Measurements from ENCODE around the gene KBTBD8.

Gene KBTBD8

GRCh38 chr3:67044955-67045354 is 46.8 kb downstream of the KBTBD8 start:
- no peak for DNase-seq

DNA sequence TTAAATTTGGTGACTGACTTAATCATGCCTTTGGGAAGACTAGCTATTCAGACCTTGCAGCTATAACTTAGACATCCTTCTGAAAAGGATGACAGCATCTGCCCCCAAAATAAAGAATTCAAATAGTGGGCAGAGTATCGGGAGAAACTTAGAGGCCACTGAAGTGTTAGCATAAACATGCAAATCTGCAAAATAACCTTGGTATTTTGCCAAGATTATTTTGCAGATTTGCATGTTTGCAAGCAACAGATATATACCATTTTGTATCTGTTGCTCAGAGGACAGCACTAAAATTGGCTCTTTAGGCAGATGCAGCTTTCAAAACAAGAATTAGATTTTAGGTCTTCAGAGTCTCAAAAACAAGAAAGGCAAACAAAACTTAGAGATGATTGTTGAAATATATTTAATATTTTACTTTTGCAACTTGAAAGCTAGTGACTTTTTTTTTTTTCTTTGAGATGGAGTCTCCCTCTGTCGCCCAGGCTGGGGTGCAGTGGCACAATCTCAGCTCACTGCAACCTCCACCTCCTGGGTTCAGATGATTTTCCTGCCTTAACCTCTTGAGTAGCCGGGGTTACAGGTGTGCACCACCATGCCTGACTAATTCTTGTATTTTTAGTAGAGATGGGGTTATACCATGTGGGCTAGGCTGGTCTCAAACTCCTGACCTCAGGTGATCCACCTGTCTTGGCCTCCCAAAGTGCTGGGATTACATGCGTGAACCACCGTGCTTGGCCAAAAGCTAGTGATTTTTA is 47.8 kb downstream of the KBTBD8 start:
- no peak for DNase-seq

DNA sequence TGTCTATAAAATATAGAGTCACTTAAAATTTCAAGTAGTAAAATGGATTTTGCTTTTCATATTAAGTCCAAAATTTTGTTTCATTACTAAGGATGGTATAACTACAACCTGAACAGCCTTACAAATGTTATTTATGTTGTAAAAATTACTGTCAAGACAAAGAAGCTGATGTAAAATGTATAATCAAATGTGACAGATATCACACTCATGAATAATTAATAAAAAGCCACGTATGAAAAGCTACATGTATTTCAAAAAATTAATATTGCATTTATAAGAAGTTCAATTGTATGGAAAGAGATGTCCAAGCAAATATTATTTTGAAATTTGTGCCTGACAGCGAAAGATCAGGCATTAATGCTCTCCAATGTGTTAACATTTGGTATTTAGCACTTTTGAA is 48.9 kb downstream of the KBTBD8 start:
- DNase-seq: no peak

GRCh38 chr3:67048067-67048714 is 50.1 kb downstream of the KBTBD8 start:
- DNase-seq: no peak

- DNase-seq: no peak
Observed at GRCh38 chr3:67048715-67049074, 50.6 kb downstream of the KBTBD8 start.

DNA sequence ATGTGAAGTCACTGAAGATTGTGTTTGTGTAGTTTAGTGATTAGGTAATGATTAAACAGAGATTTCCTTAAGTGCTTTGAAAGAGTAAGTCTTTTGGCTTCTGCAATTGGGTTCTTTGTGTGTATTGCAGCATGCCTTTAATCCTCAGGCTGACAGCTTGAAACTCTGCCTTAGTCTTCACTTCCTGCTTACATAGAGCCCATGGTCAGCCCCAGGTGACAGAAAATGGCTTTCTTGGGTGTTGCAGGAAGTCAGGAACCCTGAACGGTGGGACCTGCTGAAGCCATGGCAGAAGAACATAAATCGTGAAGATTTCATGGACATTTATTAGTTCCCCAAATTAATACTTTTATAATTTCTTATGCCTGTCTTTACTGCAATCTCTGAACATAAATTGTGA is 61.3 kb downstream of the KBTBD8 start:
- no peak for DNase-seq

All from activated effector memory CD4-positive, alpha-beta T cell treated with anti-CD3 and anti-CD28 coated beads, Interleukin-2, amount 50 U/mL, for 16 hours (primary cell).